Choroid plexus epithelial cell (primary cell): ENCODE measurements around the gene PTPRH.

Source experiments
- DNase-seq: peaks from one replicate; pipeline ENCODE4 v3.0.0-alpha.2; 2010; ENCODE audit warnings: low read depth
- H3K4me3 ChIP-seq: 2 replicates; pipeline ENCODE4 v1.5.1; 2011; ENCODE audit warnings: low read depth, mild to moderate bottlenecking, control low read depth, low read length, moderate library complexity
- CTCF ChIP-seq: conservative IDR thresholded peaks from 2 replicates; pipeline ENCODE4 v1.5.1; 2011; ENCODE audit warnings: low read depth, mild to moderate bottlenecking, control low read depth, inconsistent platforms, low read length, moderate library complexity

The PTPRH gene

DNA sequence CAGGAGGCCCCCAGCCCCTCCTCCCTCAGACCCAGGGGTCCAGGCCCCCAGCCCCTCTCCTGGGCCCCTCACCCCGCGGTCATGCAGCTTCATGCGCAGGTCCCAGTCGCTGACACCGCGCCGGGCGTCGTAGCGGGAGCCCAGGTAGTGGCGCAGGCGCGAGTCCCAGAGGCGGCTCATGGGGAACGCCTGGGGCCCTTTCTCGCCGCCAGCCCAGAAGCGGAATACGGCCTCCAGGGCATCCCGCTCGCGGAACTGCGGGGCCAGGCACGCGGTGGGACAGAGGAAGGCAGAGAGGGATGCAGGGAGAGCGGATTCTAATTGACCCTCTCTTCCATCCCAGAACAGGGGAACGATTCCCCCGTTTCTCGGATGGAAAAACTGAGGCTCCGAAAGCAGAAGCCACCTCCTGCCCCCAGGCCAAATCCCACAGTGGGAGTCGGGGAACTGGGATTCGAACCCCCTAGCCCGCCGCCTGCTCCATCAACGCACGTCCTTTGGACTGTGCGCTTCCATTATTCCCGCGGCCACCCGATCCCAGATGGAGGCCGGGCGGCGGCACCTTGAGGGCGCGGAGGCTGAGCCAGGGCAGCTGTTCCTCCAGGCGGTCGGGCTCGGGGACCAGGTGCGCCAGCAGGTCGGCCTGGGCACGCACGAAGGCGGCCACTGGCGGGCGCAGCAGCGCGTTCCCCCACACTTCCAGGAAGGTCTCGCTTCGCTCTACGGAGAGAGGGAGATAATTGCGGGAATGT, 47.6 kb downstream of the PTPRH start:
- no peak overlapping the region for H3K4me3 ChIP-seq
- no peak for TF ChIP-seq CTCF
- DNase-seq = no peak

- TF ChIP-seq CTCF = no peak
- DNase-seq = no peak
- H3K4me3 ChIP-seq = no peak overlapping the region
These were observed 48.3 kb downstream of the PTPRH start for GRCh38 chr19:55160986-55161365.

DNA sequence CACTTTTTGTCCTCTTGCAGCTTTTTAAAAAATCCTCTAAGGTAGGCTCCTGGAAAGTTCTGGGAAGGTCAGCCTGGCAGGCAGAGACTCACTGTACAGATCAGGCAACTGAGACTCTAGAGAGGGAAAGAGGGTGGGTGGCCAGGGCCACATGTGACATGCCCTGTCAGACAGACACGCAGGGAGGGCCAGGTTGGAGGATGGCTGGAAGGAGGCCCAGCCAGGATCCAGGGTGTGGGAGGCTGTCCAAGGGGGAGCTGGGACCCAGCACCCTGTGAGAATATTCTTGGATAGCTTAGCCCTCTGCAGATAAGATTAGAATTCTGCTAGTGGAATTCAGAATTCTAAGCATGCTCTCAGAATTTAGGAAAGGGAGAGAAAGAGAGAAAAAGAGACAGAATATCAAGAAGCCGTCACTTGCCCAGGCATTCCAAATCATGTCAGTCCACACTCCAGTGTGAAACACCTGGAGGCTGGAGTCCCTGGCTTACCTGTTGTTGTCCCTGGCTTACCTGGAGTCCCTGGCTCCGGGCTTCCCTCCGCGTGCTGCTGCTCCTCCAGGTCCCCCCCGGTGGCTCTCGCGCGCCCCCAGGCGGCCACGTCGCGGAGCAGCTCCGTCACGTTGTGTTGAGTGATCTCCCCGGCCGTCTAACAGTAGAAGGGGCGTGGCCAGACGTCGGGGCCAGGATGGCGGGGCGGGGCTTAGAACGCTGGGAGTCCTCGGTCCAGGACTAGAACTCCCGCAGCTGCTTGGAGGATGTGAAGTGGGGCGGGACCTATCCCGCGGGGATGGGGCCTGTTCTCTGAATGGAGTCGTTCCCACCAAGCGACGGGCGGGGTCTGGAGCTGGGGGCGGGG, 48.9 kb downstream of the PTPRH start:
- no peak overlapping the region for H3K4me3 ChIP-seq
- TF ChIP-seq CTCF = peak; percentile 88
- DNase-seq = peak; percentile 87

DNA sequence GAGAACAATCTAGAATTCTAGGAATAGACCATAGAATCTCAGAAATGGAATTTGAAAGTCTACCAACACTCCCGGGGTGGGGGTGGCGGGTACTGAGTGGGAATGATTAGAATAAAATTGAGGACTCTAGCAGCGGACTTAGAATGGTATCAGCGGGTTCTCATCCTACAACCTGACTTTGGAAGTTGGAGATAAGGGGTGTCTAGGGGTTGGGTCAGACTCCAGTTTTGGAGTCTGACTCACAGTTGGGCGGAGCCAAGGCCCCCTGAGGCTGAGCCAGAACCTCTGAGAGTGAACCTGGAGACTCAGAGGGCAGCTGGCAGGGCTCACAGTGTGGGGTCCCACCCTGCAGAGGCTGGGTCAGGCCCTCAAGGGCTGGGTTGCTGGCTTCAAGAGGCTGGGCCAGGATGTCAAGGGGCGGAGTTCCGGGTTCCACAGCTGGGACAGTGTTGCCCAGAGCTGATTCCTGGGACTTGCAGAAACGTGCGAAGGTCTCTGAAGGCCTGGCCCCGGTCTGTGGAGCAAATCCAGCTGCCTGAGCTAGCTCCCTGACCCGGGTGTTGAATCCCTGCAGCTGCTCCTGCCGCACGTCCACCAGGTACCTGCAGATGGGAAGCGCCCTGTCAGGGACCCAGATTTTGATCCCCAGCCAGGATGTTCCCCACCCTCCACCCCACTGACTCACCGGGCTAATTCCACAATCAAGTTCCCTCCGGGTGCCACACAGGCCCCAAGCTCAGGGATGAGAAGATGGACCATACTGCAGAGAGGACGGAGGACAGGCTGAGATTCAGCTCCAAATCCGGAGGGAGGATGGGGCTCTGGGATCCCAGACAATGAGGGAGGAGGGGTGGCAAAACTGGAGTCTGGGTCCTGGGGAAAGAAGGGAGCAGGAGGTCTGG, 50.2 kb downstream of the PTPRH start:
- TF ChIP-seq CTCF = no peak
- H3K4me3 ChIP-seq = no peak overlapping the region
- peak; percentile 41 for DNase-seq

DNA sequence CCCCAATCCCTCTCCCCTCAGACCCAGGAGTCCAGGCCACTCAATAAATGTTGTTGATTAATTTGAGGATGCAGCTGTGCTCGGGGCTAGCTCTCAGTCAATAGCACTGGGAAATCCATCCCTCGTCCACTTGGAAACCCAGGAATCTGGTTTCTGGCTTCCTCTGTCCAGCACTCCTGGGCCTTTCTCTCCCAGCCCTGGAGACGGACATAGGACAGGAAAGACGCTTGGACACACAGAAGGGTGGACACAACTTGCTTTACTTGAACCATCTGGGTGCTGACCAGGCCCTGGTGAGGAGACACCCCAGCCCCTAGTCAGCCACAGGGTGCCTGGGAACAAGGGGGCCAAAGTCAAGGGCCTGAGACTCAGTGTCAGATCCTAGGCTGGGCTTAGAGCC, 50.9 kb downstream of the PTPRH start:
- H3K4me3 ChIP-seq = no peak overlapping the region
- no peak for TF ChIP-seq CTCF
- no peak for DNase-seq

- H3K4me3 ChIP-seq = no peak within 1 kb of the TSS
- no peak for DNase-seq
- no peak for TF ChIP-seq CTCF
These were observed 52.0 kb downstream of the PTPRH start, which contains the start of gene TNNI3 for GRCh38 chr19:55157064-55157908. Gene TNNI3 (minus strand): TSS chr19:55157732. CDS start chr19:55157589, 143 bp downstream.
